IMR-90 (cell line): ENCODE results near the gene NEU1. TPM values are rescaled to one million over a fixed set of nuclear protein-coding genes. Genes with fewer than 3 reads are reported as not detected.

Experiments used
- ATAC-seq: fragments of 200-7000 bp; cut with Tn5 transposase; 2 replicates; pipeline ENCODE4 v1.9.1; 2020; ENCODE audit warnings: low read depth, mild to moderate bottlenecking, moderate library complexity
- BruUV-seq: library from RNA; stranded (reverse); fragments of 400-500 nt; replicated peaks from 2 replicates; lab custom pipeline; 2021; lab: Mats Ljungman, UMichigan
- CTCF ChIA-PET: fragments of 300-600 bp; formaldehyde crosslinking; extraction: SDS; loops from one replicate; lab custom pipeline; 2021; ENCODE audit warnings: antibody characterized with exemption; lab: Yijun Ruan, JAX
- POLR2A ChIA-PET: fragments of 300-600 bp; sonication (Branson Sonifier 250); formaldehyde crosslinking; loops from one replicate; lab custom pipeline; 2022; ENCODE audit warnings: antibody characterized with exemption; ENCODE audit not compliant: unreplicated experiment; lab: Charles Lee
- DNase-seq: peaks from one replicate; pipeline ENCODE4 v3.0.0; 2013
- H2AFZ ChIP-seq: replicated peaks from 2 replicates; pipeline ENCODE3; 2013; ENCODE audit warnings: low read length, mild to moderate bottlenecking; ENCODE audit not compliant: poor library complexity
- H2AK5ac ChIP-seq: 2 replicates; pipeline ENCODE4 v1.6.1; 2013; ENCODE audit warnings: low read depth, low read length, inconsistent platforms
- H2AK9ac ChIP-seq: replicated peaks from 2 replicates; pipeline ENCODE3; 2013; ENCODE audit warnings: mild to moderate bottlenecking, low read depth, low read length, moderate library complexity; ENCODE audit not compliant: poor library complexity
- H2BK120ac ChIP-seq: 2 replicates; pipeline ENCODE4 v1.6.1; 2013; ENCODE audit warnings: low read depth, low read length, inconsistent platforms
- H2BK15ac ChIP-seq: 3 replicates; pipeline ENCODE4 v1.6.1; 2013; ENCODE audit warnings: low read depth, low read length, inconsistent platforms
- H2BK20ac ChIP-seq: 2 replicates; pipeline ENCODE4 v1.6.1; 2013; ENCODE audit warnings: low read depth, mild to moderate bottlenecking, inconsistent platforms, low read length, moderate library complexity
- H2BK5ac ChIP-seq: 2 replicates; pipeline ENCODE4 v1.6.1; 2013; ENCODE audit warnings: mild to moderate bottlenecking, low read depth, low read length, inconsistent platforms; ENCODE audit not compliant: poor library complexity, severe bottlenecking
- H3K14ac ChIP-seq: replicated peaks from 2 replicates; pipeline ENCODE4 v1.6.1; 2013; ENCODE audit warnings: low read depth, low read length, inconsistent platforms
- H3K18ac ChIP-seq: 2 replicates; pipeline ENCODE4 v1.6.1; 2013; ENCODE audit warnings: low read depth, low read length, control low read depth
- H3K23ac ChIP-seq: 2 replicates; pipeline ENCODE4 v1.6.1; 2013; ENCODE audit warnings: low read depth, low read length, inconsistent platforms
- H3K27ac ChIP-seq: 2 replicates; pipeline ENCODE4 v1.5.1; 2013; ENCODE audit warnings: mild to moderate bottlenecking, control low read depth, low read length; ENCODE audit not compliant: insufficient read depth
- H3K27me3 ChIP-seq: 2 replicates; pipeline ENCODE4 v1.6.1; 2013; ENCODE audit warnings: low read length; ENCODE audit not compliant: control insufficient read depth, insufficient read depth
- H3K36me3 ChIP-seq: 2 replicates; pipeline ENCODE4 v1.6.1; 2013; ENCODE audit warnings: low read length, mixed read lengths; ENCODE audit not compliant: control insufficient read depth, insufficient read depth
- H3K4ac ChIP-seq: 2 replicates; pipeline ENCODE4 v1.6.1; 2013; ENCODE audit warnings: low read depth, low read length, inconsistent platforms
- H3K4me1 ChIP-seq: 2 replicates; pipeline ENCODE4 v1.6.1; 2013; ENCODE audit warnings: low read length, mixed read lengths; ENCODE audit not compliant: control insufficient read depth, insufficient read depth
- H3K4me2 ChIP-seq: 2 replicates; pipeline ENCODE4 v1.6.1; 2013; ENCODE audit warnings: low read depth, mild to moderate bottlenecking, control low read depth, low read length, moderate library complexity
- H3K4me3 ChIP-seq: 2 replicates; pipeline ENCODE4 v1.5.1; 2013; ENCODE audit warnings: low read depth, mild to moderate bottlenecking, control low read depth, low read length, moderate library complexity; ENCODE audit not compliant: insufficient read depth
- H3K56ac ChIP-seq: 2 replicates; pipeline ENCODE4 v1.6.1; 2013; ENCODE audit warnings: low read length, inconsistent platforms; ENCODE audit not compliant: insufficient read depth; ENCODE audit errors: extremely low read depth
- H3K79me1 ChIP-seq, 2 experiments: 2 replicates each; pipeline ENCODE4 v1.6.1; 2013; ENCODE audit warnings: low read length in 2 of 2, inconsistent platforms in 1 of 2, low read depth in 1 of 2
- H3K9ac ChIP-seq: 2 replicates; pipeline ENCODE4 v1.6.1; 2013; ENCODE audit warnings: low read depth, low read length, control low read depth
- H3K9me1 ChIP-seq: 2 replicates; pipeline ENCODE4 v1.6.1; 2013; ENCODE audit warnings: low read length, inconsistent platforms; ENCODE audit not compliant: insufficient read depth
- H3K9me3 ChIP-seq: 2 replicates; pipeline ENCODE4 v1.6.1; 2013; ENCODE audit warnings: low read length; ENCODE audit not compliant: control insufficient read depth, insufficient read depth
- H4K20me1 ChIP-seq: 2 replicates; pipeline ENCODE4 v1.6.1; 2013; ENCODE audit warnings: low read length, inconsistent platforms; ENCODE audit not compliant: insufficient read depth
- H4K5ac ChIP-seq: 2 replicates; pipeline ENCODE4 v1.6.1; 2013; ENCODE audit warnings: mild to moderate bottlenecking, low read depth, low read length, control low read depth
- H4K8ac ChIP-seq, 2 experiments: 2 replicates each; pipeline ENCODE4 v1.6.1; 2013; ENCODE audit warnings: low read depth in 2 of 2, low read length in 2 of 2, control low read depth in 1 of 2, inconsistent platforms in 1 of 2
- H4K91ac ChIP-seq: 2 replicates; pipeline ENCODE4 v1.6.1; 2013; ENCODE audit warnings: low read depth, low read length, inconsistent platforms; ENCODE audit not compliant: insufficient read depth
- BHLHE40 ChIP-seq: fragments of 150-350 bp; IDR thresholded peaks from 2 replicates; pipeline ENCODE4 v1.6.1; 2016; ENCODE audit warnings: mild to moderate bottlenecking, low read depth, low read length
- CEBPB ChIP-seq: IDR thresholded peaks from 2 replicates; pipeline ENCODE4 v1.6.1; 2012; ENCODE audit warnings: low read depth, low read length, improper control_type of control experiment
- CHD1 ChIP-seq: IDR thresholded peaks from 2 replicates; pipeline ENCODE4 v1.6.1; 2012; ENCODE audit warnings: low read depth, low read length, improper control_type of control experiment
- CTCF ChIP-seq: conservative IDR thresholded peaks from 2 replicates; pipeline ENCODE4 v1.5.1; 2012; ENCODE audit warnings: mild to moderate bottlenecking, low read depth, low read length, improper control_type of control experiment
- ELK1 ChIP-seq: fragments of 150-350 bp; IDR thresholded peaks from 2 replicates; pipeline ENCODE4 v1.6.1; 2016; ENCODE audit warnings: low read depth, mild to moderate bottlenecking, low read length, moderate library complexity, borderline replicate concordance
- NFE2L2 ChIP-seq: fragments of 150-350 bp; IDR thresholded peaks from 2 replicates; pipeline ENCODE4 v1.6.1; 2016; ENCODE audit warnings: low read depth, mild to moderate bottlenecking, low read length
- POLR2A ChIP-seq: IDR thresholded peaks from 2 replicates; pipeline ENCODE4 v1.6.1; 2012; ENCODE audit warnings: mild to moderate bottlenecking, low read depth, low read length
- RAD21 ChIP-seq: IDR thresholded peaks from 2 replicates; pipeline ENCODE4 v1.6.1; 2012; ENCODE audit warnings: low read length, improper control_type of control experiment
- RFX5 ChIP-seq: IDR thresholded peaks from 2 replicates; pipeline ENCODE4 v1.8.0; 2012; ENCODE audit warnings: low read depth, mild to moderate bottlenecking, low read length, moderate library complexity
- SMC3 ChIP-seq: fragments of 150-350 bp; IDR thresholded peaks from 2 replicates; pipeline ENCODE4 v1.6.1; 2016; ENCODE audit warnings: low read depth, mild to moderate bottlenecking, antibody characterized with exemption, low read length, moderate library complexity
- USF2 ChIP-seq: fragments of 150-350 bp; IDR thresholded peaks from 2 replicates; pipeline ENCODE4 v1.6.1; 2017; ENCODE audit warnings: mild to moderate bottlenecking, antibody characterized with exemption, low read length, low read depth
- WGBS, 2 experiments: methylation state at CpG; one replicate each; pipeline versions ENCODE4 v1.1.5 to v1.1.7; 2013; ENCODE audit warnings: missing lambda C conversion rate in 2 of 2; ENCODE audit not compliant: insufficient read length in 1 of 2; ENCODE audit errors: extremely low coverage in 2 of 2; 5-methylcytosine and 5-hydroxymethylcytosine counted together
- dilution Hi-C: fragments of 300-500 bp; cut with HindIII; formaldehyde crosslinking; loops from one replicate; pipeline ENCODE4 v1.14.3; 2018; ENCODE audit warnings: low sequenced_read_pairs; ENCODE audit not compliant: unreplicated experiment
- in situ Hi-C: fragments of 300-500 bp; cut with MboI; formaldehyde crosslinking; loops from 3 replicates; pipeline ENCODE4 v1.14.3; 2019; ENCODE audit warnings: low sequenced_read_pairs, inconsistent platforms, mixed read lengths
- intact Hi-C: fragments of 100-400 bp; cut with micrococcal nuclease; formaldehyde crosslinking; loops from 2 replicates; pipeline ENCODE4 v1.10.0; 2022
- polyA plus RNA-seq, 3 experiments: library from polyadenylated mRNA; depleted of rRNA; stranded (reverse); fragments of >200 nt; gene quantifications; 2 replicates each; pipeline ENCODE4 v1.2.3, GENCODE V29; 2012; ENCODE audit warnings: low replicate concordance in 1 of 3
- total RNA-seq: library from RNA; depleted of rRNA; stranded (reverse); fragments of >200 nt; gene quantifications from 2 replicates; pipeline ENCODE4 v1.2.3, GENCODE V29; 2012

The NEU1 gene
- total and polyA plus RNA-seq, 2 of the 4 experiments (the other 2 are of a cell fraction) = 28.5 to 36.2 TPM

GRCh38 chr6:31842053-31842452 is 20.6 kb downstream of the NEU1 start:
- POLR2A ChIA-PET = no interaction called here

More at GRCh38 chr6:31842053-31842452, 20.6 kb downstream of the NEU1 start:
- Histone ChIP-seq H3K9me3 (no peaks in the 10 kb centered on the region), H3K4me2 (no peak overlapping the region), H3K27me3 (no peaks in the 10 kb centered on the region), H3K18ac (no peak overlapping the region), H3K23ac (no peak overlapping the region), H2BK20ac (no peak overlapping the region), H2BK120ac (no peak overlapping the region), H4K8ac (no peak overlapping the region), H3K4me1 (peaks cover 8% of the 10 kb centered on the region), H2AK9ac (no peak overlapping the region), H3K36me3 (peaks cover 37% of the 10 kb centered on the region), H2AK5ac (no peak overlapping the region), H2BK5ac (no peak overlapping the region), H4K5ac (no peak overlapping the region), H3K14ac (no peak overlapping the region), H3K56ac (no peak overlapping the region), H3K9ac (no peak overlapping the region), H2BK15ac (no peak overlapping the region), H3K4me3 (no peak overlapping the region), H4K20me1 (peaks cover 41% of the 10 kb centered on the region), H2AFZ (no peak overlapping the region), H4K91ac (no peak overlapping the region), H3K9me1 (peaks cover 5% of the 10 kb centered on the region), H3K27ac (no peak overlapping the region), H3K4ac (no peak overlapping the region), H3K79me1 (peaks cover 14 to 24% of the 10 kb centered on the region in 2 experiments; a peak in 3 of 4 replicates)
- in situ Hi-C loops (no loop called here), dilution Hi-C loops (no loop called here), intact Hi-C loops (no loop called here)
- ATAC-seq (no peak), DNase-seq (no peak)
- CTCF ChIA-PET = no interaction called here
- WGBS, 2 experiments = no CpG with 5 or more reads among the region's 9 CpGs
- BruUV-seq = no TSS peak
- TF ChIP-seq CEBPB (no peak), POLR2A (no peak), NFE2L2 (no peak), USF2 (no peak), RFX5 (no peak), CTCF (no peak), ELK1 (no peak), CHD1 (no peak), RAD21 (no peak), SMC3 (no peak), BHLHE40 (no peak)
